Erythroblast (primary cell): ENCODE results near the gene OR10T2.
"Not testable (repeated sequence)": the region's sequence is repeated elsewhere in the genome, so short reads cannot be mapped to it uniquely, and the experiment has no call there.

Source experiments
- GATA1 ChIP-seq: IDR thresholded peaks from 2 replicates; pipeline ENCODE4 v1.6.1; 2011; ENCODE audit warnings: low read depth, mild to moderate bottlenecking, control low read depth, low read length, moderate library complexity
- POLR2A ChIP-seq: IDR thresholded peaks from 2 replicates; pipeline ENCODE4 v1.6.1; 2011; ENCODE audit warnings: mild to moderate bottlenecking, low read length

- not testable (repeated sequence) for TF ChIP-seq POLR2A, GATA1
Measured at GRCh38 chr1:158374101-158374500, 25.2 kb downstream of the OR10T2 start.
